Stimulated activated CD8-positive, alpha-beta memory T cell treated with anti-CD3 and anti-CD28 coated beads, Interleukin-4, amount 100 ng/mL, for 4 hours (primary cell): Measurements from ENCODE around the gene MYG1.
"Not testable (repeated sequence)": the region's sequence is repeated elsewhere in the genome, so short reads cannot be mapped to it uniquely, and the experiment has no call there.

ENCODE experiments used
- DNase-seq, 2 donors: peaks; one replicate each; pipeline ENCODE4 v3.0.0-alpha.2; 2020; ENCODE audit warnings: low read depth in 2 of 2, low spot score in 1 of 2

Gene MYG1

GRCh38 chr12:53286448-53286847 lies 13.0 kb upstream of the MYG1 start:
- no peak for DNase-seq

- peak; percentile 53 to 64 for DNase-seq
Observed at GRCh38 chr12:53287741-53288216, 11.7 kb upstream of the MYG1 start.

GRCh38 chr12:53288322-53288721 lies 11.2 kb upstream of the MYG1 start:
- DNase-seq: no peak

- DNase-seq: no peak
Observed at GRCh38 chr12:53289891-53290290, 9.6 kb upstream of the MYG1 start.

GRCh38 chr12:53290661-53291060 lies 8.8 kb upstream of the MYG1 start:
- no peak for DNase-seq

DNA sequence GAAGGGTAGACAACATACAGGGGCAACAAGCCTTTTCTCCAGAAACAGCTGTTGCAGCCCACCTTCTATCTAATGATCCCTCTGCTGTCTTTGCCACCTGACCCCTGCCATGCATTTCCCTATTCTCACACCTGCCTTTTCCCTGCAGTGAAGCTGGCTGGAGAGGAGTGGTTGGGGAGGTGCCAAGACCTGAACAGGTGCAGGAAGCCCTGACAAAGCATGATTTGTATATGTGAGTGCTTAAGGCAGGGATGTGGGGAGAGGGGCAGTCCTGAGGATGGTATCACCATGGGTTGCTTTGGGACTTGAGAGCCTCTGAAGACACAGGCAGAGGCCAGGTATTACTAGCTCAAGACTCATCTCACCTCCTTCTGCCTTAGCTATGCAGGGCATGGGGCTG lies 7.1 kb upstream of the MYG1 start:
- DNase-seq: no peak

DNA sequence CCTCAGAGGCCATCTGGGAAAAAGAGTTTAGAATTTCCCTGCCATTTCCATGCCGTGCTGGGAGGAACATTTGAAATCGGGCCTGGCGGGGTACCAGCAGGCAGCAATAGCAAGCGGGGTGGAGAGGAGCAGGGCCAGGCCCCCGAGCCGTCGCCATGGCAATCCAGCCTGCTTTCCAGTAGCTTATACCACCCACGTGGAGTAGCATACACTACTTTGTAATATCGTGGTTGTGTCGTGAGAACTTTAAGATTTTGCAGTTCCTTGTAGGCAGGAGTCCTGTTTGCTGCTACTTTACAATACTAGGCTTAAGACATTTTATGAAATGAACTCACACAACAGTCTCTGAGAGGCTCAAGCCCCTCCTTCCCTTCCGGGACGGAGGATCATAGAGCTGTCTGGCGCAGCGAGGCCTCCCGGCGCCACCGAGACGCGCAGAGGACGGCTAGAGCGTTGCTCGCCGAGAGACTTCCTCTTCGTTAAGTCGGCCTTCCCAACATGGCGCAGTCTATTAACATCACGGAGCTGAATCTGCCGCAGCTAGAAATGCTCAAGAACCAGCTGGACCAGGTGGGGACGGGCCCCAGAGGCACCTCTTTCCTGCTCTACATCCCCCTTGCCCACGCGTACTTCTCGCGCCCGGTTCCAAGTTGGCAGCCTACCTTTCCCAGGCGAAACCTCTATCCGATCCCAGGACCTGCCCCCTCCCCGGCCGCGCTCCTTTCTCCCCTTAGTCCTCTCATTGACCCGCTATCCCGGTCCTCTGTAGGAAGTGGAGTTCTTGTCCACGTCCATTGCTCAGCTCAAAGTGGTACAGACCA lies 4.2 kb upstream of the MYG1 start, which contains the start of gene PFDN5:
Gene PFDN5 (plus strand): TSS at position 473 of the 821 bp plus-strand sequence. CDS start 26 bp downstream, at position 499.
- peak; percentile 65 to 75 for DNase-seq

- DNase-seq: no peak
Observed at GRCh38 chr12:53295891-53296219, 3.6 kb upstream of the MYG1 start.

GRCh38 chr12:53297106-53297505 lies 2.4 kb upstream of the MYG1 start:
- not testable (repeated sequence) for DNase-seq

DNA sequence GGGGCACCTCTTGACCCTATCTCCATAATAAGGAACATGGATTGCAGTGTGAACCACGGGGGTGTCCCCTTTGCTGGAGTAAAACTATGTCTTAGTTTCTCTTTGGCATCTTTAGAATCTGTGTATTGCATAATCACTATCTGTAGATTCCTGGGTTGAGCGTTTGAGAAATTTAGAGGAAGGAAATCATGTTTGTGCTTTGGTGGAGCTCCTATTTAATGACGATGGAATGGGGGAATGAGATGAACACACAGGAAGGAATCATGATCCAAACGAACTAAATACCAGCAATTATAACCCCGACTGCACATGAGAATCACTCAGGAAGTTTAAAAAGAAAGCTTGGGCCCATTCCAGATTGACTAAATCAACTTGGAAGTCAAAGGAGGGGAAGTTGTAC lies 1.3 kb upstream of the MYG1 start:
- no peak for DNase-seq

DNA sequence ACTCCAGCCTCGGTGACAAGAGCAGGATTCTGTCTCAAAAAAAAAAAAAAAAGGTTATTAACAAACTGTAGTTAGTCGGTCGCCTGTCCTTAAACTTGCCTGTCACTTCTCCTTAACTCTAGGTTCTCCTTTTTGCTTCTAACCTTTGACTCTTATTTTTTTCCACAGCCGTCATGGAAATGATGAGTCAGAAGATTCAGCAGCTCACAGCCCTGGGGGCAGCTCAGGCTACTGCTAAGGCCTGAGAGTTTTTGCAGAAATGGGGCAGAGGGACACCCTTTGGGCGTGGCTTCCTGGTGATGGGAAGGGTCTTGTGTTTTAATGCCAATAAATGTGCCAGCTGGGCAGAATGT lies 418 bp upstream of the MYG1 start:
- no peak for DNase-seq

GRCh38 chr12:53300187-53300586 lies 692 bp downstream of the MYG1 start:
- no peak for DNase-seq

DNA sequence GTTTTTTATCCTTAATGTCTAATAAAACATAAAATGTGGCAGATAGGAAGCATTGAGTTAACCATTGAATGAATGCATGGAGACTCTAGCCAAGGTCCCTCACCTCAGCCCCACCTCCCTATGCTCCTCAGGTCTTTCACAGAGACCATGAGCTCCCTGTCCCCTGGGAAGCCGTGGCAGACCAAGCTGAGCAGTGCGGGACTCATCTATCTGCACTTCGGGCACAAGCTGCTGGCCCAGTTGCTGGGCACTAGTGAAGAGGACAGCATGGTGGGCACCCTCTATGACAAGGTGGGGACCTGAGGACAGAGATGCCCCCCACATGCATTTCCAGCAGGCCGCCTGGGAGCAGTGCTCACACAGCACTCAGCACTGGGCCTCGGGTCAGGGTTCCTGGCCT lies 3.4 kb downstream of the MYG1 start:
- no peak for DNase-seq

DNA sequence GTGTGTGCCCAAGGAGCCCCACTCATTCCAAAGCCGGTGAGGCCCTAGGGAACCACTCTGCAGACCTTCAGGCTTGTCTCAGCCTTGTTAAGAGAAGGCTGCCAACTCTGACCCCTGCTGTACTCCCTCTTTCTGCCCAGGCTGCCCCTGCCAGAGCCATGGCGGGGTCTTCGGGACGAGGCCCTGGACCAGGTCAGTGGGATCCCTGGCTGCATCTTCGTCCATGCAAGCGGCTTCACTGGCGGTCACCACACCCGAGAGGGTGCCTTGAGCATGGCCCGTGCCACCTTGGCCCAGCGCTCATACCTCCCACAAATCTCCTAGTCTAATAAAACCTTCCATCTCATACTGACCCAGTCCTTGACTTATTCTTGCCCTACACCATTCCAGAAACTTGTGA lies 7.3 kb downstream of the MYG1 start:
- no peak for DNase-seq

DNA sequence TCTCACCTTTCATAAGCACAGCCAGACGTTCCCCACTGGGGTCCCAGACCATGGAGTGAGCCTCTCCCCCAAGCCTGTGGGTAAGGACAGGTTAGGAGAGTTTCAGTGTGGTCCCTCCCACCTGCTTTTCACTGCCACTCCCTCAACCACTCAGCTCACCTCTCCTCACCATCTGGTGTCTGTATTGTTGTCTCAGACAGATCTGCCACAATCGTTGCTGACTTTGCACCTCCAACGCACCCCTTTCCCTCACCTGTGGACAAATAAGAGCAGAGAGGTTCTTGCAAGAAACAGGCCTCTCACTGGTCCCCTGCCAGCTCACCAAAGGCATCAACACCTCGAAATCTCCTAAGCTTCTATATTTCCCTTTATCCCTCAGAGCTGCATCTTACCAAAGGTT lies 8.8 kb downstream of the MYG1 start:
- DNase-seq: no peak

GRCh38 chr12:53313996-53314395 lies 14.5 kb downstream of the MYG1 start:
- no peak for DNase-seq

DNA sequence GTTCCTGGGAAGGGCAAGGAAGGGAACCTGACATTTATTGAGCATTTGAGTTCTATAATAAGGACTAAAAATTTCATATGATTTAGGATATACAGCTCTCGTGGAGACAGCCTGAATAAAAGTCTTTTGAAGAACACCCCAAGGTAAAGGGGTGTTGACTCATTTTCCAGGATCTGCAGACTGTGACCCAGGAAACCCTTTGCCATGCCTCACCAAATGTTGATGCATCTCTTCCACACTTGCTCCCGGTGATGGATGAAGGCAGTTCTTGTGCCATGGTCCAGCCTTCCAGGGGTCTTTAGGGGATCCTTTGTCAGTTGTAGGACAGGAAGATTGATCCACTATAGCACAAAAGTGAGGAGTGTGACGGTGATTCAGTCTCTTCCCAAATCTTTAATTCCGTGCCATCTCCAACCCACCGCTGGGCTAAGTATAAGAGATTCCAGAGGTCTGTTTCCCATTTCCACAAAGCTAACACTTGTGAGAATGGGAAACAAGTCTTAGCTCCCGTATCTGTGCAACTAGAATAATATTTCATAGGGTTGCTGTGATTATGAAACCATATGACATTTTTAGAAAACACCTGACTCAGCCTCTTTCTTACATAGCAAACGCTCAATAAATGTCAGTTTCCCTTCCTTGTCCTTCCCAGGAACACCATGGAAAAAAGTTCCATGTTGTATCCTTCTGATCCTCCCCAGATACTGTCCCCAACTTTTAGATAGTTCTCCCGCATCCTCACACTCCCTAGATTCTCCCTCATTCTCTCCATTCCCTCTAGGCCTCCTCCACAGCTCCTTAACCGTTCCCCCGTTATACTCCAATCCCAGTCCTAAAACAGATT lies 21.1 kb downstream of the MYG1 start:
- no peak for DNase-seq

DNA sequence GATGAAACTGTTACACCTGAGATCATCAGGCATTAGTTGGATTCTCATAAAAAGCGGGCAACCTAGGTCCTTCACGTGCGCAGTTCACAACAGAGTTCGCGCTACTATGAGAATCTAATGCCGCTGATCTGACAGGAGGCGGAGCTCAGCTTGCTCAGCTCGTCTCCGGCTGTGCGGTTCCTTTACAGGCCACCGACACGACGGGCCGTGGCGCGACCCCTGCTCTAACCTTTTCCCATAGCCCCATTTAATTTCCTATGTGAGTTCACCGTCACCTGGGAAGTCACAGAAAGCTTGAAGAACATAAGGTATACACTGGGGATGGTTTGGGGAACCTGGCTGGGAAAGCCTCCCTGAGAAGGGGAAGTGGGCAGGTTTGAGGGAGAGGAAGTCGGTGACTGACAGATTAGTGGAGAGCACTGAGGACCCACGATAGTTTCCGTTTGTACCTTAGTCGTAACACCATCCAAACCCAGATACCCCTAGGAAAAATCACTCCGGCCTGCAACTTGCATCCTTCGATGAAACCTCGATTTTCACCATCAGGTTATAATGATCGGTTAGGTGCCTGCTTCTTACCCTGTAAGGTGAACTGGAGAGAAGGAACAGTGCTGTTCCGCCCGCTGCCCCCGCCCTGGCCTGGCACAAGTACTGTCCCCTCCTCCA lies 24.8 kb downstream of the MYG1 start:
- no peak for DNase-seq

DNA sequence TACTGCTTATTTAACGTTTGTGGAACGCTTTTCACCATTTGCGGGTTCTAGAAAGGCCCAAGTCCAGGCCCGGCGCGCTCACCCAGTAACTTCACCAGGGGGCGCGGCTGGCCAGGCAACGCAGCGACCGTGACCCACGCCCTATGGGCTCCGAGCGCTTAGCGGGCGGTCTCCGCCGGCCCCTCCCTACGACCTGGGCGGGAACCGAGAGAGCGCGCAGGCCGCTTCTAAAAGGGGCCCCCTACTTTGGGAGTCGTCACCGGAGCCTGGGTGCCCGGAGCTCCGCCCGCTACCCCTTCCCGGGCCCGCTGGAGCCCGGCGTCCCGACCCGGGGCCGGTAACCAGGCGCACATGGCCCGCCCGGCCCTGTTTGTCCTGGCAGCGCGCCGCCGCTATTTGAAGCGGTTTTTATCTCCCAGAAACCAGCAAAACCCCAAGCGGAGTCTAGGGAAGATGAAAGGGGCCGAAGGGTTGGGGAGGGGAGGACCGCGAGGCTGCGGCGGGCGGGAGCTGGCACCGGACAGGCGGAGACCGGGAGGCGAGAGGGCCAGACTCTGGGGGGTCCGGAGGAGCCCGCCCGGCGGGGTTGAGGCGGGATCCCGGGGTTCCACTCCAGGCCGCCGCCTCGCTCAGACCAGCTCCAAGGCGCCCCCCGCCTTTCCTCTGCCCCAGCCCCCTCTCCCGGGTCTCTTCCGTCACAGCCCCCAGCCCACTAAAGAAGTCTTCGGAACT lies 25.4 kb downstream of the MYG1 start:
- peak; percentile 52 to 72 for DNase-seq

- DNase-seq: no peak
Observed at GRCh38 chr12:53325511-53326061, 26.1 kb downstream of the MYG1 start.
